ENCODE measurements around the gene ACTL6B. TPM values are rescaled to one million over a fixed set of nuclear protein-coding genes. Genes with fewer than 3 reads are reported as not detected.

Gene ACTL6B
- total RNA-seq, 1 experiment from 2014 or later = not detected

DNA sequence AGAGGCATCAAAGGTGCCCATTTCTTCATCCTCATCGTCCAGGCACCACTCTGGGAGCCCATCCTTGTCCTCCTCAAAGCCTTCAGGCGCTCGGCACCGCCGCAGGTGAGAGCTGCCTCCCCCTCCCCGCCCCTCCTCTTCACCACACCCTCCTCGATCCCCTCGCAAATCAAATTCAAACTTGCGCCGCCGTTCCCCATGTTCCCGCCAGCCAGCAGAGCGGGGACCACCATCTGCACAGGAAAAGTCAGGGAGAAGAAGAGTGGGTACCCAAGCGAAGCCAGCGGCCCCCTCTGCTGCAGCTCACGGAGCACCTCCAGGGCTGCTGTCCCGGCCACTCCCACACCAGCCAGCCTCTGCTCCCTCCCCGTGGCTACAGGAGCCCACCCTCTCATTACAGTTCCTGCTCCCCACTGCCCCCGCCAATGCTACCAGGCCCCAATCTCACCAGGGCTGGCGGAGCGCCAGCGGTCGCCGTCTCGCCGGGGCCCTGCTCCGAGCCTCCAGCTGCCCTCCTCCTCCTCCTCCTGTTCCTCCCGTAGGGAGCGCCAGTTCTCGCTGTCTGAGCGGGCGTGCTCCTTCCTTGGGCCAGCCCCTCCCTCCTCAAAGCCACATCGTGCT, 30.1 kb upstream of the ACTL6B start:
- Histone ChIP-seq H2AFZ (ENCODE audit: low read length) (no peak overlapping the region), H3K9ac (ENCODE audit: low read length) (no peak overlapping the region), H3K4me1 (ENCODE audit: low read length) (peaks cover 6% of the 10 kb centered on the region), H3K9me3 (ENCODE audit: low read length) (no peaks in the 10 kb centered on the region), H3K9me2 (replicated peaks; ENCODE audit: insufficient read depth, low read length) (no peaks in the 10 kb centered on the region), H3K4me2 (ENCODE audit: low read depth, low read length, poor library complexity, severe bottlenecking) (no peak overlapping the region), H3K79me2 (ENCODE audit: low read length) (peaks cover 31% of the 10 kb centered on the region), H3K36me3 (ENCODE audit: insufficient read depth, low read length) (peaks cover 19% of the 10 kb centered on the region), H4K20me1 (ENCODE audit: insufficient read depth, low read depth, low read length) (peaks cover 28% of the 10 kb centered on the region), H3K27ac (ENCODE audit: low read length) (no peak overlapping the region), H3K4me3 (ENCODE audit: low read length) (no peak overlapping the region), H3K27me3 (ENCODE audit: low read length) (no peaks in the 10 kb centered on the region)
- DNase-seq = no peak

DNA sequence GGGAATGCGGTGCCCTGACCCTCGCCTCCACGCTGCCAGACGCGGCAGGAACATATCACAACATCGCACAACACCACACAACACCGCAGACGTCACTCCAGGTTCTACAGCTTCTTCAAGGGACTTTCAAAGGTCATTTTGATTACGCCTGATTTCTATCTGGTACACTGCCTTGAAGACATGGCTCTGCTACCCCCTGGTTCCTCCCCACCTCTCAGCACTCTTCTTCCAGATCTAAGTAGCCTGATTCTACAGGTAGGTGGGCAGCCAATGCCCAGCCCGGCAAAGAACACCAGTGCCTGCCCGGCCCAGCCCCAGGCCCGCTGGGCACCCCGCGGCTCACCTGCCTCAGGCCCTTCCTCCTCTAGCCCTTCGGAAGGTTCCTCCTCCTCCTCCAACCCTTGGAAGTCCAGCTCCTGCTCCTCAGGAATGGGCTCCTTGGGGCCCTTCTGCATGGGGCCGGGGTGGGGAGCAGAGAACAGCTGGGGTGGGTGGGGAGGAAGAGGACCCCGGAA, 29.4 kb upstream of the ACTL6B start:
- H3K4me3 ChIP-seq (ENCODE audit: low read length) = no peak overlapping the region
- H3K4me2 ChIP-seq (ENCODE audit: low read depth, low read length, poor library complexity, severe bottlenecking) = no peak overlapping the region
- H3K79me2 ChIP-seq (ENCODE audit: low read length) = peaks cover 25% of the 10 kb centered on the region
- no peaks in the 10 kb centered on the region for H3K27me3 ChIP-seq (ENCODE audit: low read length)
- no peak for DNase-seq
- H2AFZ ChIP-seq (ENCODE audit: low read length) = no peak overlapping the region
- no peaks in the 10 kb centered on the region for H3K4me1 ChIP-seq (ENCODE audit: low read length)
- H4K20me1 ChIP-seq (ENCODE audit: insufficient read depth, low read depth, low read length) = peaks cover 23% of the 10 kb centered on the region
- no peak overlapping the region for H3K9ac ChIP-seq (ENCODE audit: low read length)
- no peaks in the 10 kb centered on the region for H3K9me3 ChIP-seq (ENCODE audit: low read length)
- peaks cover 15% of the 10 kb centered on the region for H3K36me3 ChIP-seq (ENCODE audit: insufficient read depth, low read length)
- H3K27ac ChIP-seq (ENCODE audit: low read length) = no peak overlapping the region
- no peaks in the 10 kb centered on the region for H3K9me2 ChIP-seq (replicated peaks; ENCODE audit: insufficient read depth, low read length)

DNA sequence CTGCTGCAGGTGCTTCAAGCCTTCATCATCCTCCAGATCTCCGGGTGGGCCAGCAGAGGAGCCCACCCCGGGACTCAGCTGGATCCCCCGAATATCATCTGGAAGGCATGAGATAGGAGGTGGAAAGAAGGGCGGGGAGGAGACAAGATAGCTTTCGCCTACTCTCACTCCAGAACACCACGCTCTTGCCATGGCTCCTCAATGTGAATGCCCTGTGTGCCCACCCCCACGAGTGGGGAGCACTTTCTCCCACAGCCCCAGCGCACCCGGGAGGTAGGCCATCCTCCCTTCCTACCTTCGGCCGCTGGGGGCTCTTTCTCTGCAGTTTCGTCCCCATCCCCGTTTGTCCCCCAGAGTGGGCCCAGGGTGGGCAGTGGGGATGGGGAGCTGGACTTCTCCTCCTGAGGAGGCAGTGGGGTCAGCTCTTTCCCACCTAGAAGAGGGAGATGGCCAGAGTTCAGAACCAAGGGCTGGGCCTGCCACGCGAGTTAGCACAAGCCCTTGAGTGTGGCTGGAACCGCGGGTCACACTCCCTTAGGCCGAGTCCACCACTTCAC, 28.9 kb upstream of the ACTL6B start:
- Histone ChIP-seq H3K27ac (ENCODE audit: low read length) (no peak overlapping the region), H3K79me2 (ENCODE audit: low read length) (peaks cover 19% of the 10 kb centered on the region), H3K9me2 (replicated peaks; ENCODE audit: insufficient read depth, low read length) (no peaks in the 10 kb centered on the region), H3K27me3 (ENCODE audit: low read length) (no peaks in the 10 kb centered on the region), H3K36me3 (ENCODE audit: insufficient read depth, low read length) (peaks cover 15% of the 10 kb centered on the region), H3K4me2 (ENCODE audit: low read depth, low read length, poor library complexity, severe bottlenecking) (no peak overlapping the region), H3K4me1 (ENCODE audit: low read length) (no peaks in the 10 kb centered on the region), H3K9ac (ENCODE audit: low read length) (no peak overlapping the region), H4K20me1 (ENCODE audit: insufficient read depth, low read depth, low read length) (peaks cover 20% of the 10 kb centered on the region), H3K9me3 (ENCODE audit: low read length) (no peaks in the 10 kb centered on the region), H2AFZ (ENCODE audit: low read length) (no peak overlapping the region), H3K4me3 (ENCODE audit: low read length) (no peak overlapping the region)
- no peak for DNase-seq

DNA sequence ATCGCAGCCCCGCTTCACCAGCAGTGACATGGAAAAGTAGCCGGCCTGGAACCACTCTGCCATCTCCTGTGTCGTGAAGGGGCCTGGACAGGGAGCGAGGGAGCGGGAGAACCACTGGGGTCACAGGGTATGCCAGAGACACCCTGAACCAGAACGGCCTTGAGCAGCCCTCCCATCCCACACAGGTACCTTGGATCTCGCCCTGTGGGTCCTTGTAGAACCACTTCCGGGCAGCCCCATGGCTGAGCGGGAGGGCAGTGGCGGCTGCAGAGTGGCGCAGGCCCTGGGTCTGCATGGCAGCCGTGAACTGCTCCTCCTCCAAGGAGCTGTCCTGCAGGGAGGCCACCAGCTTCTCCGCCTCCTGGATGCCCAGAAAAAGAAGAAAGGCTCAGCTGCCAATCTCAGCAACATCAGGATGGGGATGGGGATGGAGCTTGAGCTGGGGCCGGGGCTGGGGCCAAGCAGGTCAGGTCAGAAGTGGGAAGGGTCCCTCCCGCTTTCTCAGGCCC, 28.3 kb upstream of the ACTL6B start:
- Histone ChIP-seq H3K27ac (ENCODE audit: low read length) (no peak overlapping the region), H3K4me2 (ENCODE audit: low read depth, low read length, poor library complexity, severe bottlenecking) (no peak overlapping the region), H3K4me1 (ENCODE audit: low read length) (no peaks in the 10 kb centered on the region), H3K9me3 (ENCODE audit: low read length) (no peaks in the 10 kb centered on the region), H3K79me2 (ENCODE audit: low read length) (peaks cover 14% of the 10 kb centered on the region), H3K27me3 (ENCODE audit: low read length) (no peaks in the 10 kb centered on the region), H3K4me3 (ENCODE audit: low read length) (no peak overlapping the region), H2AFZ (ENCODE audit: low read length) (no peak overlapping the region), H4K20me1 (ENCODE audit: insufficient read depth, low read depth, low read length) (peaks cover 15% of the 10 kb centered on the region), H3K9ac (ENCODE audit: low read length) (no peak overlapping the region), H3K9me2 (replicated peaks; ENCODE audit: insufficient read depth, low read length) (no peaks in the 10 kb centered on the region), H3K36me3 (ENCODE audit: insufficient read depth, low read length) (peaks cover 16% of the 10 kb centered on the region)
- no peak for DNase-seq

DNA sequence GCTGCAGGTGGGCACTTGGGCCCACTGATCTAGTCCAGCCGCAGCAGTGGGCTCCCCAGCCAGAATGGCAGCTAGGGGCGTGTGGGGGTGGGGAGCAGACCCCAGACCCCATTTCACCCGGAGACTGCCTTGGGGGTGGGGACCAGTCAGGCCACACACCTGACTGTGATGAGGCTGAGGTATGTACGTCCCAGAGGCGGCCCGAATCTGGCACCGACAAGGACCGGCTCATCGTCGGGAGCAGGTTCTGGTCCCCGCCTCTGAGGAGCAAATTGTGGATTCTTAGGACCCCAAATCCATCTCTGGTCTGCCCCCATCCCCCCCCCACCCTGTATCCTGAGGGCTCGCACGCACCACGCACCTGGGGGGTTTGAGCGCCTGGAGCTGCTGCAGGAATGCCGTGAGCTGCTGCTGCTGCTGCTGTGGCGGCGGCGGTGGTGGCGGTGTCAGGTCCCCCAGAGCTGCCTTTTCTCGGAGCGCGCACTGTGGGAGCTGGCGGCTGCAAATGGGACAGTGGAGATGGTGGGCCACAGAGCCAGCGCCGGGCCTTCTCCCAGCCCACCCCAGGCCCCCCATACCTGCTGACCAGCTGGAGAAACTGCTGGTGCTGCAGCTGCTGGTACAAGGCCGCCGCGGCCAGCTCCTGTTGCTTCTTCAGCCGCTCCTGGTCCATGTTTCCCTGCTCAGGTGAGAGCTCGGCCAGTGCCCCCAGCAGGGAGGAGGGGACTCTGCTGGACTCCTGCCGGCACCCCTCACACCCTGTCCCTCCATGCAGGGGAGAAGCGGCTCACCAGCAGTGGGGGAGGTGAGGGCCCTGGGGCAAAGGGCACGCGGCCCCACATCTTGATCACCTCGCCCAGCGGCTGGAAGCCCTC, 27.6 kb upstream of the ACTL6B start:
- Histone ChIP-seq H3K36me3 (ENCODE audit: insufficient read depth, low read length) (peaks cover 20% of the 10 kb centered on the region), H3K79me2 (ENCODE audit: low read length) (peaks cover 7% of the 10 kb centered on the region), H2AFZ (ENCODE audit: low read length) (no peak overlapping the region), H3K4me2 (ENCODE audit: low read depth, low read length, poor library complexity, severe bottlenecking) (no peak overlapping the region), H3K9ac (ENCODE audit: low read length) (no peak overlapping the region), H3K27ac (ENCODE audit: low read length) (no peak overlapping the region), H3K4me3 (ENCODE audit: low read length) (no peak overlapping the region), H3K27me3 (ENCODE audit: low read length) (no peaks in the 10 kb centered on the region), H3K4me1 (ENCODE audit: low read length) (no peaks in the 10 kb centered on the region), H3K9me2 (replicated peaks; ENCODE audit: insufficient read depth, low read length) (no peaks in the 10 kb centered on the region), H3K9me3 (ENCODE audit: low read length) (no peaks in the 10 kb centered on the region), H4K20me1 (ENCODE audit: insufficient read depth, low read depth, low read length) (peaks cover 11% of the 10 kb centered on the region)
- no peak for DNase-seq

GRCh38 chr7:100682991-100683658, 26.9 kb upstream of the ACTL6B start:
- no peak overlapping the region for H3K27ac ChIP-seq (ENCODE audit: low read length)

GRCh38 chr7:100682228-100682741, 26.0 kb upstream of the ACTL6B start:
- no peaks in the 10 kb centered on the region for H3K4me1 ChIP-seq (ENCODE audit: low read length)
- no peaks in the 10 kb centered on the region for H3K79me2 ChIP-seq (ENCODE audit: low read length)
- no peak overlapping the region for H3K4me3 ChIP-seq (ENCODE audit: low read length)
- H3K27me3 ChIP-seq (ENCODE audit: low read length) = no peaks in the 10 kb centered on the region
- peaks cover 11% of the 10 kb centered on the region for H3K36me3 ChIP-seq (ENCODE audit: insufficient read depth, low read length)
- 0 out of 2 replicates have a peak, but pooled peaks cover 3% of the 10 kb centered on the region for H4K20me1 ChIP-seq (ENCODE audit: insufficient read depth, low read depth, low read length)
- no peak for DNase-seq
- no peak overlapping the region for H3K27ac ChIP-seq (ENCODE audit: low read length)
- no peak overlapping the region for H3K4me2 ChIP-seq (ENCODE audit: low read depth, low read length, poor library complexity, severe bottlenecking)
- H2AFZ ChIP-seq (ENCODE audit: low read length) = no peak overlapping the region
- no peaks in the 10 kb centered on the region for H3K9me3 ChIP-seq (ENCODE audit: low read length)
- H3K9me2 ChIP-seq (replicated peaks; ENCODE audit: insufficient read depth, low read length) = no peaks in the 10 kb centered on the region
- H3K9ac ChIP-seq (ENCODE audit: low read length) = no peak overlapping the region

More at GRCh38 chr7:100682991-100683658, 26.9 kb upstream of the ACTL6B start:
- 0 out of 2 replicates have a peak, but pooled peaks cover 3% of the 10 kb centered on the region for H4K20me1 ChIP-seq (ENCODE audit: insufficient read depth, low read depth, low read length)
- no peak for DNase-seq
- no peak overlapping the region for H3K9ac ChIP-seq (ENCODE audit: low read length)
- H3K9me3 ChIP-seq (ENCODE audit: low read length) = no peaks in the 10 kb centered on the region
- no peak overlapping the region for H3K4me2 ChIP-seq (ENCODE audit: low read depth, low read length, poor library complexity, severe bottlenecking)
- no peak overlapping the region for H3K4me3 ChIP-seq (ENCODE audit: low read length)
- H3K27me3 ChIP-seq (ENCODE audit: low read length) = no peaks in the 10 kb centered on the region
- no peaks in the 10 kb centered on the region for H3K79me2 ChIP-seq (ENCODE audit: low read length)
- H3K4me1 ChIP-seq (ENCODE audit: low read length) = no peaks in the 10 kb centered on the region
- peaks cover 17% of the 10 kb centered on the region for H3K36me3 ChIP-seq (ENCODE audit: insufficient read depth, low read length)
- no peaks in the 10 kb centered on the region for H3K9me2 ChIP-seq (replicated peaks; ENCODE audit: insufficient read depth, low read length)
- H2AFZ ChIP-seq (ENCODE audit: low read length) = no peak overlapping the region

Measured in Karpas-422 (cell line).